ENCODE results near the gene GPR39.
"Not testable (repeated sequence)": the region's sequence is repeated elsewhere in the genome, so short reads cannot be mapped to it uniquely, and the experiment has no call there.

GPR39 gene

DNA sequence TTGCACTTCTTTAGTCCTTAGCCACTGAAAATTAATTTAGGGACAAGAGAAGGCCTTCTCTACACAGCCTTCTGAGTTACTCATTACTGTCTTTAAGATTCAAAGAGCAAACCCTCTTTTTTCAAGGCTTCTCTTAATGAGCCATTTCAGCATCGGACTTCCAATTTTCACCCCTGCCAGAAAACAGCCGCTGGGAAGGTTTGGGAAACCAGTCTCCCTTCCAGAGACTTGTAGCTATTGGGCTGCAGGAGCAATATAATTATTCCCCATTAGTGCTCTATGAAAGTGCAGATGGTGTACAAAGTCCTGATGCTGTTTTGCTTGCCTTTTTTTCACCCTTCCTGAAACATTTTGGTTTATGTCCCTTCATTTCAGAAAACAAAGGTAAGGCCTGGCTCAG is 79.3 kb downstream of the GPR39 start:
- no peak for DNase-seq (ENCODE audit: low read depth in 2 of 2)

- DNase-seq (ENCODE audit: low read depth in 2 of 2): no peak
Observed at GRCh38 chr2:132496555-132496954, 80.0 kb downstream of the GPR39 start.

GRCh38 chr2:132497591-132497990 is 81.0 kb downstream of the GPR39 start:
- DNase-seq (ENCODE audit: low read depth in 2 of 2): no peak

- no peak for DNase-seq (ENCODE audit: low read depth in 2 of 2)
Observed at GRCh38 chr2:132503701-132504100, 87.1 kb downstream of the GPR39 start.

GRCh38 chr2:132515010-132515409 is 98.4 kb downstream of the GPR39 start:
- DNase-seq (ENCODE audit: low read depth in 2 of 2): no peak

DNA sequence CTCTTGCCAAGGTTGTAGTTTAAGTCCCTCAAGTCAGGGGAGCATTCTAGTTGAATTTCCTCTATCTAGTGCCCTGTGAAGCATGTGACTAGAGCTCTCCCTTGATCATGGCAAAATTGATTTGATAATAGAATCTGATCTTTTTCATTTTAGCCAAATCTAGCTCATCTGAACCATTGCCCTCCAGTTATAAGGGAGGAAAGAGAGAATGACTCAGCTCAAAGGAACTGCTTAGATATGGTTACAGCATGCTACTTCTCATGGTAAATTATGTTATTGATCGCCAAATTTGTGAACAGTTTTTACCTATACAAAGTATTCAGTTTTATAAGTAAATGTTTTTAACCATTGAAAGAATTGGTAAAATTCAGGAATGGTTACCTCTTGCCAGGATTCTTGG is 100.8 kb downstream of the GPR39 start:
- no peak for DNase-seq (ENCODE audit: low read depth in 2 of 2)

GRCh38 chr2:132518302-132518701 is 101.7 kb downstream of the GPR39 start:
- no peak for DNase-seq (ENCODE audit: low read depth in 2 of 2)

DNA sequence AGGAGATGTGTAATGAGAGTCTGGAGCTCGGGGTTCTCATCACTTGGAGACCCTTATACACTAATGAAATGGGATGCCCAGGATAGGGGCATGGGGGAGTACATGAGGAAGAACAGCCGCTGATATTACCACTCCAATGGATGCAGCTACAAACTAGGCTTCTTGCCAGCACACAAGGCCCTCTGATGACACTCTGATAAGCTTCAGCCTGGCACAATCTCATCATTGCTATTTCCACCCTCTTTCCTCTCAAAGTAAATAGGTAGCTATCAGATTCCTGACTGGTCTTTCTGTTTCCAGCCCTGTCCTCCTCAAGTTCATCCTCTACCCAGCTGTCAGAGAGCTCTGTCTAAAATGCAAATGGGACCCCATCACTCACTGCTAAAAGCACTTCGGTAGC is 103.0 kb downstream of the GPR39 start:
- DNase-seq (ENCODE audit: low read depth in 2 of 2): no peak

- DNase-seq (ENCODE audit: low read depth in 2 of 2): no peak
Observed at GRCh38 chr2:132521341-132521740, 104.7 kb downstream of the GPR39 start.

DNA sequence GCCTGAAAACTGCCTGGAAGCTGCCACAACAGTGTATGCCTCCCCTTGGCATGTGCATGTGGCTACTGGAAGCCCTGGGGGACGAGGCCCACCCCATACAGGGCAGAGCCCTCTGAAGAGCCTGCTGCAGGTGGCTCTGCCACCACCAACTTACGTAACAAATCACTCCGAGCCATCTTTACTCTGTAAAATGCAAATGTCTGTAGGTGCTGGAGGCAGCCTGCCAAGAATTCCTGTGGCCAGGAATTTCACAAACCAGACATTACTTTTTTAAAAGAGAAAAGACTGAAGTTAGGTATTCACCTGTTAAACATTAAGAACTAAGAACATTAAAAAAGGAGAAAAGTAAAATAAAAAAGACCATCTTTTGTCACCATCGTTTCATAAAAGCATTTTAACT is 106.3 kb downstream of the GPR39 start:
- DNase-seq (ENCODE audit: low read depth in 2 of 2): no peak

DNA sequence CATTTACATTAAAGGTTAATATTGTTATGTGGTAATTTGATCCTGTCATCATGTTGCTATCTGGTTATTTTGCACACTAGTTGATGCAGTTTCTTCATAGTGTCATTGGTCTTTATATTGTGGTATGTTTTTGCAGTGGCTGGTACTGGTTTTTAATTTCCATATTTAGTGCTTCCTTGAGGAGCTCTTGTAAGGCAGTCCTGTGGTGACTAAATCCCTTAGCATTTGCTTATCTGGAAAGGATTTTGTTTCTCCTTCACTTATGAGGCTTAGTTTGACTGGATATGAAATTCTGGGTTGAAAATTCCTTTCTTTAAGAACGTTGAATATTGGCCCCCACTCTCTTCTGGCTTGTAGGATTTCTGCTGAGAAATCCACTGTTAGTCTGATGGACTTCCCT is 120.5 kb downstream of the GPR39 start:
- DNase-seq (ENCODE audit: low read depth in 2 of 2): not testable (repeated sequence)

DNA sequence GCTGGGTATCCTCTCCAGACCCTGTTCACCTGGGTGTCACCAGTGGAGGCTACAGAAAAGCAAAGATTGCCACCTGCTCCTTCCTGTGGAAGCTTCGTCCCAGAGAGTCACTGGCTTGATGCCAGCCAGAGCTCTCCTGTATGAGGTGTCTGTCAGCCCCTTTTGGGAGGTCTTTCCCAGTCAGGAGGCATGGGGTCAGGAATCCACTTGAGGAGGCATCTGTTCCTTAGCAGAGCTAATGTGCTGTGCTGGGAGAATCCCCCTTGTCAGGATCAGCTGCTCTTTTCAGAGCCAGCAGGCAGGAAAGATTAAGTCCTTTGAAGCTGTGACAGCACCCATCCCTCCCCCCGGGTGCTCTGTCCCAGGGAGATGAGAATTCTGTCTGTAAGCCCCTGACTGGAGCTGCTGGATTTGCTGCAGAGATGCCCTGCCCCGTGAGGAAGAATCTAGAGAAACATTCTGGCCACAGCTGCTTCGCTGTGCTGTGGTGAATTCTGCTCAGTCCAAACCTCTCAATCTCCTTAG is 121.8 kb downstream of the GPR39 start:
- DNase-seq (ENCODE audit: low read depth in 2 of 2): no peak

- no peak for DNase-seq (ENCODE audit: low read depth in 2 of 2)
Observed at GRCh38 chr2:132540166-132540565, 123.6 kb downstream of the GPR39 start.

DNA sequence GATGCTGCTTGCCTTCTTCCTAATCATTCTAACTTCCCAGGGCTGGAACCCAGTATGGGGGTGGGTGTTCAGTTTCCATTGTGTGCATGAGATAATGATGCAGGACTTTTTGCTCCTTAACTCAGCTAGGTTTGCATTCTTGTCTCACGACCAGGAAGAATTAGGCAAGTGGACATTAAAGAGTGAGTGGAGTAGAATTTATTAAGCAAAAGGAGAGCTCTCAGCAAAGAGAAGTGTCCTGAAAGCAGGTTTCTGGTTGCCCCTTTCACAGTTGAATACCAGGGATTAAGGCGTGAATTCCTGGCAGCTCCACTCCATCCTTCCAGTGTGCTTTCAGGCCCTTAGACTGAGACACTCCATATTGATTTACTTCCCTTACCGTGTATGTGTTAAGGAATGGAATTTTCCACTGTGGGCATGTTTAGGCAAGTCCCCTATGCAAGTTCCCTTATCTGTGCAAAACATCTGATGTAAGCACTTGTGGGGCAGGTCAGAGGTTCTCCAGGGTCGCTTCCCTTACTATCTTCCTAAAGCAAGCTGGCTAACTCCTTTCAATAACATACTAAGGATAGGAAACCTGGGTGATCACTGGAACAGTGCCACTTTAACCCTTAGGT is 126.5 kb downstream of the GPR39 start:
- no peak for DNase-seq (ENCODE audit: low read depth in 2 of 2)

DNA sequence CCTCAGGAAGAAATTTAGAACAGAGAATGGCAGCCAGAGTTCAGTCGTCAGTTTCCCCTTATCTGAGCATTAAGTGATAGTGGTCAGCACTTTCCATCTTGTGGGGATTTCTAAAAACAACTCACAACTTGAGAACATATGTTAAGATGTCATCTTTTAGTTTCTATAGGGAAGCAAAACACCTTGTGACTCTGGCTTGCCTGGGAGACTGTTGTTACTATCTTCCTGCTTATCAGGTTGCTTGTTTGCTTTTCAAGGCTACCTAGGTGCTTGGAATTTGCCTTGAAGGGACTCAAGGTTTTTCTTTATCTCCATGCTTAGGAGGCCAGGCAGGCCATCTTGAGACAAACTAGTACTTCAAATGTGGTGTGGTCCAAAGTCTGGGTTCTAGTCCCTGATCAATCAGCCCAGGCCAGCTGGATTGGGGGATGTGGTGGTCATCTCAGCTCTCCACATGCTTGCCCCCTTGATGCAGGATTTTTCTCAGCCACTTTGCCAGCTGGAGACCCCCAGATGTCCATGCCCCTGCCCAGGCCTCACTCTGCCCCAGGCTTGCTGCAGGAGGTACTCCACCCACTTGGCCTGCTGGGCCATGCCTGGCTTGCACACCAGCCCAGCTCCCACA is 127.5 kb downstream of the GPR39 start:
- no peak for DNase-seq (ENCODE audit: low read depth in 2 of 2)

- no peak for DNase-seq (ENCODE audit: low read depth in 2 of 2)
Observed at GRCh38 chr2:132547090-132547687, 130.6 kb downstream of the GPR39 start.

- DNase-seq (ENCODE audit: low read depth in 2 of 2): no peak
Observed at GRCh38 chr2:132549935-132550670, 133.5 kb downstream of the GPR39 start.

DNA sequence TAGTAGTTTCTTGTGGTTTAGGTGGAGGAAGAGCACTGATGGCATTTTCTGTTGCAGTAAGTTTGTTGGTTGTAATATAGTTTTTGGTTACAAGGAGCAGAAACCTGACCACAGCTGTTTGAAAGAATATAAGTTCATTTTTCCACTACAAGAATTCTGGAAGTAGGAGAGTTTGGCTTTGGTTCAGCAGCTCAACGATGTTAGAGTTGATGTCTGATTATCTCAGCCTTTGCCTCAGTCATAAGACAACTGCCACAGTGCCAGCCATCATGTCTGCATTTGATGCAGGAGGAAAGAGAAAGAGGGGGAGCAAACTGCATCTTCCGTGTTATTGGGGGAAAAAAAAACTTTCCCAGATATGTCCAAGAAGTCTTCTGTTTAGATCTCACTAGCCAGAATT is 134.3 kb downstream of the GPR39 start:
- no peak for DNase-seq (ENCODE audit: low read depth in 2 of 2)

GRCh38 chr2:132557694-132558093 is 141.1 kb downstream of the GPR39 start:
- DNase-seq (ENCODE audit: low read depth in 2 of 2): no peak

- no peak for DNase-seq (ENCODE audit: low read depth in 2 of 2)
Observed at GRCh38 chr2:132559326-132559725, 142.7 kb downstream of the GPR39 start.

GRCh38 chr2:132559921-132560320 is 143.3 kb downstream of the GPR39 start:
- no peak for DNase-seq (ENCODE audit: low read depth in 2 of 2)

- no peak for DNase-seq (ENCODE audit: low read depth in 2 of 2)
Observed at GRCh38 chr2:132560562-132560961, 144.0 kb downstream of the GPR39 start.

- DNase-seq (ENCODE audit: low read depth in 2 of 2): no peak
Observed at GRCh38 chr2:132562245-132562644, 145.6 kb downstream of the GPR39 start.

Data from stimulated activated CD4-positive, alpha-beta T cell treated with anti-CD3 and anti-CD28 coated beads, Interleukin-1b, Interleukin-23, amount 100 ng/mL, for 4 hours (primary cell).